NCI-H2227 (cell line): ENCODE results near the gene FNBP1.

Source experiments
- DNase-seq: peaks from one replicate; lab custom pipeline; 2025; ENCODE audit not compliant: unreplicated experiment; lab: John Stamatoyannopoulos, UW

FNBP1 gene

DNA sequence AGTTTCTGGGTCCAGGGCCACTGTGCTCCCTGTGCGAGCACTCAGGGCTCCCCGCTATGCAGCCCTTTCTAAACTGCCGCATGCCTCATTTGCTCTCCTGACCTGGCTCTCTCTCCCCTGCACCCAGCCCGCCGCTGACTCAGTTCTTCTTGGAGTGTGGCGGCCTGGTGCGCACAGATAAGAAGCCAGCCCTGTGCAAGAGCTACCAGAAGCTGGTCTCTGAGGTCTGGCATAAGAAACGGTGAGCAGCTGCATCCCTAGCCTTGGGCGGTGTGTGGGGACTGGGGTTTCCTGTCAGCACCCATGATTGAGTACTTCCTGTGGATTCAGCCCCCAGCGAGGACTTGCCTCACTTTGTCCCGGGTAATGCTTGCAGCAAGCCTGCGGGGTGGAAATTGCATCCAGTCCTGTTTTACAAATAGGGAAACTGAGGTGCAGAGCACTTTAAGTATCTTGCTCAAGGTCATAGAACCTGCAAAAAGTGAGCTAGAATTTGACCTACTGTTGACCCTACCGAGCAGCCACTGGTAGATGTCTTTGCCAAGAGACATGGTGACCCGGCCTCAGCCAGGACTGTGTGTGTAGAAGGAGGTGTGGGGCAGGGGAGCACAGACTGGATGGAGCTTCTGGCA is 179.8 kb downstream of the FNBP1 start:
- no peak for DNase-seq

DNA sequence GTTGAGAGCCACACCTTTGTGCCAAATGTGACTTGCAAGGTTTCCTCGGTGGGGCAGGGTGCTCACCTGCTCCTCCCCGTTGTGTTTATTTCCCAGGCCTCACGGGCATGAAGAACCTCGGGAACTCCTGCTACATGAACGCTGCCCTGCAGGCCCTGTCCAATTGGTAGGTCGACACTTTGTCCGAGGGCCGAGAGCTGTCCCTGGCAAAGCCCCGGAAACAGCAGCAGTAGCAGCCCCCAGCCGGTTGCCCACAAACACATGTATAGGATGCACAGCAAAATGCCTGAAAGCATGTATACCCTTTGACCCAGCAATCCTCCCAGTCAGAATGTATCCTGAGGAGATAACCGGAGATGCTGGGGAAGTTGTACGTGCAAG is 181.6 kb downstream of the FNBP1 start:
- no peak for DNase-seq

DNA sequence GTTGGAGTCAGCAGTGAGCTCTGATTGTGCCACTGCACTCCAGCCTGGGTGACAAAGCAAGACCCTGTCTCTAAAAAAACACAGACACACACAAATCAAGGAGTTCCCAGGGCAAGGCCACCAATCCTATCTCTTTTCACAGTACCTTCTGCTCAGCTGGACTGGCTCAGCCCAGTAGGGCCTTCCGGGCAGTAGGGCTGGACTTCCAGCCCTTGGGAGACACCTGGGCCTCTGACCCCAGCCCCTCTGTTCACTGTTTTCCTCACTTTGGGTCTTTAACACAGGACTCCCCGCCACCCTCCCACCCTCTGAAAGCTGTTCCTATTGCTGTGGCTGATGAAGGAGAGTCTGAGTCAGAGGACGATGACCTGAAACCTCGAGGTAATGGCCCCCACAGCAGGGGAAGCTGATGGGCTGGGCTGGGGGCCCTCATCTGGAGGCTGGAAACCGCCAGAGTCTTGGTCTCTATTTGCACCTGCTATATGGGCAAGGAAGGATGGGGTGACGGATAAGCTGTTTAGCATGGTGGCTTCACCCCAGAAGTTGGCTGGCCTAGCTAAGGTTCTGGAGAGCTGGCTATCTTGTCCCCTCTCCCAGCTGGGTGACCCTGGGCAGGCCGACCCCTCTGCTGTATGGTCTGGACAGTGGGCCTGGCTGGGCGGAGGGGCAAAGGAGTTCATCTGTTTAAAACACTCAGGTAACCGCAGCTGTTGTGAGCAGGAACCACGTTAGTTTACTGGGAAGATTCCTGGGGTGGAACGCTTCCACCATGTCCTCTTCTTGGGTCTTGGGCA is 182.1 kb downstream of the FNBP1 start:
- no peak for DNase-seq

DNA sequence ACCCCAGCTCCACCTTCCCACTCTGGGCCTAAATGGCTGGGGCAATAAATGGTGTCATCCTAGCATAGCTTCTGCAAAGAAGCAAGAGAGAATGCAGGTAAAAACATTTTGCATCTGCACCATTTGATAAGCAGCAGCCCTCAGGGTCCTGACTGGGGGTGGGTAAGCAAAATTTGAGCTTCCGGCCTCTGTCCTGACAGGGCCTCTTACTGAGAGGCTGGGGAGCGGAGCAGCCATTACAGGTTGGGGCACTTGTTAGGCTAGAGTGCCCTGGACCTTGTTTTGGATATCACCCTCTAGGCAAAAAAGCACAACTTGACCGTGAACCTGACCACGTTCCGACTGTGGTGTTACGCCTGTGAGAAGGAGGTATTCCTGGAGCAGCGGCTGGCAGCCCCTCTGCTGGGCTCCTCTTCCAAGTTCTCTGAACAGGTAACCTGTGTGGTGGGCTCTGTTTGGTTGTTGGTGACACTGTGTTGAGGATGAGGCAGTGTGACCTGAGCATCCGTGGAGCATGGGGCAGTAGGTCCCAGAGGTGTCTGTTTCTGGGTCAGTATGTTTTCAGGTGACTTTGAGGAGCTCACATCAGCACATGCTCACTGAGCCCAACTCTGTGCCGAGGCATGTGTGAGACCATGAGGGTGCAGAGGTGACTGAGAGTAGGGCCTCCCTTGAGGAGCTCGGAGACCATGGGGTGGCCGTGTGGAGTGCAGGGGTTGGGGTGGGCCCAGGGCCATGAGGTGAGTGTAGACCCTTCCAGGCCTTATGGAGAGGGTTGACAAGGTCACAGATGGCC is 184.6 kb downstream of the FNBP1 start:
- DNase-seq = no peak

DNA sequence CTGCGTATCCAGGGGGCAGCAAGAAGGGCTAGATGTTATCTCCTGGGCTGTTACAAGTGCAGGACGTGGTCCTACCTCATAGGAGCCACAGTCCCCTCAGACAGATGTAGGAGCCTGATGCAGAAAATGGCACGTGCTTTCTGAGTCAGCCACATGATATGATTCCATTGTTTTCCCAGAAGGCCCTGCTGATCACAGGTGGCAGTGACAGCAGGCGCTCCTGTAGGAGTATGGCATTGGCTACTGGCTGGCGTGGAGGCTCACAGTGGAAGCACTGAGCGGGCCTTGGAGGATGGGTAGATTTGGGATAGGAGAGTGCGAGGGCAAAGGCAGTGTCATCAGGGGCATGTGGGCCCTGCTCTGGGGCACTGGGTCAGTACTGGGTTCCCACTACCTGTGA is 185.8 kb downstream of the FNBP1 start:
- DNase-seq = no peak

DNA sequence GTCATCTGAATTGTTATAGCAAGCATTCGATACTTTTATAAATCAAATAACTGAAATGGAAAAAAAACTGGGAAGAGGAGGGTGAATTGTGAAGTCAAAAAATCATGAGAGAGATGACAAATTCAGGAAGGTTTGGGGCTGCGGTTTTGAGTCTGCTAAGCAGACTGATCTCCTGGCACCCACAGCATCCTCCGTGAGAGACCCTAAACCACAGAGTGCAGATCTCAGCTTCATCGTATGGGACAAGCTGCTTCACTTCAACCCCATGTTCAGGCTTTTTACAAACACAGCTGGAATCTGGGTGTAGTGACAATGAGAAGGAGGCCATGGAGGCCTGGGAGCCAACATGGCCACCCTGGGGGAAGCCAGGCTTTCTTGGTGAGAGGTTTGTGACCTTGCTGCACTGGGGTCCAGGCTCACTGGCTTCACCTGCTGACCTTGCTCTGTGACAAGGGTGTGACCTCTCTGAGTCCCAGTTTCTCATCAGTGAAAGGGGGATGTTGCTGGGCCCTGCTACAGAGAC is 188.3 kb downstream of the FNBP1 start:
- no peak for DNase-seq

DNA sequence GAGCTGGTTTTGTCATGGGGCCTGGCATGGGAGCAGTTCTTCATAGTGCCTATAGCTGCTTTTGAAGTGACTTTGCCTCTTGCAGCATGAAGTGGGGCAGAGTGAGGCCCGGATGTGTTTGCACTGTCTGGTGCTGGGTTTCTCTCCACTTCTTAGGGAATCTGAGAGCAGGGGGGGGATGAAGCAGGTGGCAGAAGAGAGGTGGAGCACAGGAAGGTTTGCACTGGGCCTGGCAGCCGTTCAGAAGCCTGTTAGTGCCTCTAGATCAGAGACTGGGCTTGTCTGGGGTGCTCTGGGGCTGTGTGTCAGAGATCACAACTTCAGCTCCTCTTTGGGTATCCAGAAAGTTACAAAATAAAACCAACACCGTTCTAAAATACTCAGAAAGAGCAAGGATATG is 189.4 kb downstream of the FNBP1 start:
- no peak for DNase-seq

DNA sequence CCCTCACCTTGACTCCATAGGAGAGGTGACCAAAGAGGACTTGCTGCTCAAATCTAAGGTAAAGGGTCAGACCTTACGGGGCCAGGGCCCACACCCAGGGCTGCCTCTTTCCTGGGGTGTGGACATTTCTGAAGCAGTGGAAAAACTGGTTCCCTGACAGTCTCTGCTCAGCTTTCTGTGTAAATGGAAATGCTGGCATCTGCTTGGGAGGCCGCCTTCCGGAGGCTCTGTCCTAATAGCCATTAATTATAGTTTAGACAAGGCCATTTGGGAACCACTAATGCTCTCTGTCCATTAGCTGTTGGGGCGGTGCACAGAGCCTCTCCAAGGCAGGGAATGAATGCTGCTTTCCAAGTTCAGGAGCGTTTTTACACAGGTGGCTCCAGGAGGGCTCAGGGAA is 190.4 kb downstream of the FNBP1 start:
- DNase-seq = peak; percentile 81

DNA sequence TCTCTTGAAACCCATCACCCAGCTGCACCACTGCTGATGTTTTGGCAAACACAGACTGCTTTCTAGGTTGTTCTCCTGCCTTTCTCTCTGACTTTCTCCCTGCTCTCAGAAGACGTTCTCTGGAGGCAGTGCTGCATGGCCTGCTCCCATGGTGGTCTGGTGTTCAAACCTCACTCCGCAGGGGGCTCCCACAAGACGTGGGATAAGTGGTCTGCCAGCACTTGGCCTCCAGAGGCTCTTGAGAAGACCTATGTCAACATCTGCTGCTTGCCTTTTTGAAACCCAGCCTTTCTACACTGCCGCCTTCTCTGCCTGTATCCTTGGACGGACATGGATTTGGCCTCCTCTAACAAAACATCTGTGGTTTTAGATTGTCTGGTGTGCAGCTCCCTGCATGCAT is 191.2 kb downstream of the FNBP1 start:
- DNase-seq = no peak

DNA sequence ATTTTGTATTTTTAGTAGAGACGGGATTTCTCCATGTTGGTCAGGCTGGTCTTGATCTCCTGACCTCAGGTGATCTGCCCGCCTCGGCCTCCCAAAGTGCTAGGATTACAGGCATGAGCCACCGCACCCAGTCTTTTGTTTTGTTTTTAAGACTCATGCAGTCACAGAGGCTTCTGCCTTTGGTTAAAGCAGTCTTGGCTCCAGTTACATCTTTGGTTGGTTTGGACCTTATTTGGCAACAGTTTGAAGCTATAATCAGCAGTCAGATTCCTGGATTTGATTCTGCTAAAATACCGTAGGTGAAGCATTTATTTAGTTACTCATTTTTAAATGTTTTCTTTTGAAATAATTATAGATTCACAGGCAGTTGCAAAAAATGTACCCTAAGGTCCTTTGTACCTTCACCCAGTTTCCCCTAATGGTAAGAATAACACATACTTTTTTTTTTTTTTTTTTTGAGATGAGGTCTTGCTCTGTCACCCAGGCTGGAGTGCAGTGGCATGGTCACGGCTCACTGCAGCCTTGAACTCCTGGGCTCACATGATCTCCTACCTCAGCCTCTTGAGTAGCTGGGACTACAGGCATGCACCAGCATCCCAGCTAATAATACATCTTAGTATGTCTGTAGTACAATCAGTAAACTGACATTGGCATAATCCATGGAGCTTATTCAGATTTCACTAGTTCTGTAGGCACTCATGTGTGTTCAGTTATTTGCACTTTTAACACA is 192.0 kb downstream of the FNBP1 start:
- no peak for DNase-seq

DNA sequence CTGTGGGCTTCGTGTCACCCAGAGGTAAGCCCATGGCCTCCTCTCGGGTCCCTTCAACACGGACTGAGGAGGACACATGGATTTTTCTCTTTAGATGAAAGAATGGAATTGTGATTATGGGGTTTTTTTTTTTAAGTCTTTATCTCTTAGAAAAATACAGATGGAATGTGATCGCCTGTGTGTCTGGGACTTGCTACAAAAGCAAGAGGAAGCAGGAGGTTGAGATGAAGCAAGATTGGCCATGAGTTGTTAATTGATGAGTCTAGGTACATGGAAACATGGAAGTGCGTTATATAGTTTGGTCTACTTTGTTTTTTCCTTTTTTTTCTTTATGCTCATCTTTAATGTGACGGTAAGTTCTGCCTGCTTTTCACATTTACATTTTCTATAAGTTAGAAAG is 193.1 kb downstream of the FNBP1 start:
- no peak for DNase-seq

DNA sequence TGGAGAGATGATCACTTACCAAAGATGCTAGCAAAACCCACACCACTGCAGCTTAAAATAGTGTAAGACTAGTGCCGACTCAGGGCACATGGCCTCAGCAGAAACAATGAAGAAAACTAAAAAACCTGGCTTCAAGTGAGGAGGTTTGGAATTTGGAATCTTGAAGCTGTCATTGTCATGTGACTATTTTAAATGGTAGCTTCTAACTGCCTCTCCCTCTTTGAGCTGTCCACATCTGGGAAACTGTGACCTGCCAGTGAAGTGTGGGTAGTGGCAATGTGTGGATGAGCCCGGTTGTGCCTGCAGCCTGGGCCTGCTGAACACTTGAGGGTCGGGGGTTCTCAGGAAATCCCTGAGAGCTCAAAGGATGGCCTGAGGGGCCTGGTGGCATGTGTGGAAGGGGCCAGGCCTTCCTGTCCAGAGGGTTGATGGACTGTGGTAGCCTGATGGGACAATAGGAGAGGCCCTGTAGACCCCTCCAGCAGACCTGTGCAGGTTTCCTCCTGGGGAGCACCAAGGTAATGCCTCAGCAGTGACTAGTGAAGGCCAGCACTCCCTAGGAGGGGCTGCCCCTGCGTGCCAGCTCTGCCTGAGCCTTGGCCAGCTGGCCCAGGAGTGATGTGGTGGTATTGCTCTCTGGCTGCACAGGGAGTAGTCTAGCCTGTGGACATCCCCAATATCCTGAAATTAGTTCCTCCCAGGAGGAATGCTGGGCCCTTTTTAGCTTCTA is 194.1 kb downstream of the FNBP1 start:
- DNase-seq = no peak

DNA sequence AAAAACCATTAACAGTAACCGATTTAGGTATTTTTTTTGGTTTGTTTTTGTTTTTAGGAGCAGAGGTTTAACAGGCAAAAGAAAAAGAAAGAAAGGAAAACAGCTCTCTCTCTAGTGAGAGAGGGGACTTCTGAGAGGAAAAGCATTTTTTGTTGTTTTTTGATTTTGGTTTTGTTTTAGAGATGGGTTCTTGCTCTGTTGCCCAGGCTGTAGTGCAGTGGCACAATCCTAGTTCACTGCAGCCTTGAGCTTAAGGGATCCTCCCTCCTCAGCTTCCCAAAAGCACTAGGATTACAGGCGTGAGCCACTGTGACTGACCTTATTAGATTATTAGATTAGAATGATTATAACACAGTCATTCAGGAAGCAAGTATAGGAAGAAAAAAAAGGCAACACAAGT is 197.6 kb downstream of the FNBP1 start:
- no peak for DNase-seq

DNA sequence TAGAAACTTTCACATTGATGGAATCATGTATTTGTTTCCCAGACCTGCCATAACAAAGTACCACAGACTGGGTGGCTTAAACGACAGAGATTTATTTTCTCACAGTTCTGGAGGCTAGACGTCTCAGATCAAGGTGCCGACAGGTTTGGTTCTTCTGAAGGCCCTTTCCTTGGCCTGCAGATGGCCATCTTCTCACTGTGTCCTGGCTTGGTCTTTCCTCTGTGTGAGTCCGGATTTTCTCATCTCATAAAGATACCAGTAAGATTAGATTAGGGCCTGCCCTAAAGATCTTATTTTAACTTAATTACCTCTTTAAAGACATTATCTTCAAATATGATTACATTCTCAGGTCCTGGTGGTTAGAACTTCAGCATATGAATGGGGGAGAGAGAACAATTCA is 201.9 kb downstream of the FNBP1 start:
- no peak for DNase-seq

DNA sequence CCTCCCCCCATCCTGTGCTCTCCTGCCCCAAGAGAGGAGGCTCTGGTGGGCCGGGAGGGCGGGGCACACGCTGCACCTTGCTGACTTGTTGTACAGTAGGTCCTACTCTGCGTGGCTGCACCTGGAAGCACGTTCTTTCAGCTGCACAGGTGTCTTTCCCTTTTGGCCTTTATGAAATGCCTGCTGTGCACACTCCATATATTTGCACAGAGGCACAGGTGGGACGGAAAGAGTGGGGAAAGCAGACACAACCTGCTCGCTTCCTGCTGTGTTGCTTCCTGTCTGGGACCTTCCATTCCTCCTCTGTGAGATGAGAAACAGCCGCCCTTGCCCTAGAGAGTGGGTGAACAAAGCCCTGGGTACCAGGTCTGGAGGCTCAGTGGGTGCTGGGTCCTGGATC is 203.0 kb downstream of the FNBP1 start:
- no peak for DNase-seq

DNA sequence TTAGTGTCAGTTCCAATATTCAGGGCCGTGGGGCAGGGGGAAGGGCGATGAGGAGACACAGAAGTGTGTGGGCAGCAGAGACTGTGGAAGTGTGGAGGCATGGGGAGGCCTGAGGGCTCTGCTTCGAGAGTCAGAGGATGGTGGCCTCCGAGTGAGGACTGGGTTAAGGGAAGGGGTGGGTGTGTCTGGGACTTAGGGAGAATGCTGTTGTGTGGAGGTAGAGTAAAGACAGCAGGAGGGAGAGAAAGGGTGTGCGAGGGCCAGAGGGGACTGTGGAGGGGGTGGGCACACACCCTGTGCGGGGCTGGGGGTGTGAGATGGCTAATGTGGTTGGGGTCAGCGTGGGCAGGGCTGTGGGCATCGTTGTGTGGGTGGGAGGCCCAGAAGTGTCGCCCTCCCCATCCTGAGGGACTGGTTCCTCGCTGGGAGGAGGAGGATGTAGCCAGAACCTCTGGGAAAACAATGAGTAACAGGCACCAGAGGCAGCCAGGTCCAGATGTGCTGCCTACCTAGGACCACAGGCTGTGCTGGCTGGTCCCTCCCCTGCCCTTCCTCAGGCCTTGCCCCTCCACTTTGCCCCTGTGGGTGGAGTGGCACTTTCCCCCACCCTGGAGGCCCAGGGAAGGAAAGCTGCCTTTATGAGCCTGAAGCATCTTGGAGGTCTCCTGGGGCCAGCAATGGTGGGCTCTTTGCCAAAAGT is 203.5 kb downstream of the FNBP1 start:
- no peak for DNase-seq

DNA sequence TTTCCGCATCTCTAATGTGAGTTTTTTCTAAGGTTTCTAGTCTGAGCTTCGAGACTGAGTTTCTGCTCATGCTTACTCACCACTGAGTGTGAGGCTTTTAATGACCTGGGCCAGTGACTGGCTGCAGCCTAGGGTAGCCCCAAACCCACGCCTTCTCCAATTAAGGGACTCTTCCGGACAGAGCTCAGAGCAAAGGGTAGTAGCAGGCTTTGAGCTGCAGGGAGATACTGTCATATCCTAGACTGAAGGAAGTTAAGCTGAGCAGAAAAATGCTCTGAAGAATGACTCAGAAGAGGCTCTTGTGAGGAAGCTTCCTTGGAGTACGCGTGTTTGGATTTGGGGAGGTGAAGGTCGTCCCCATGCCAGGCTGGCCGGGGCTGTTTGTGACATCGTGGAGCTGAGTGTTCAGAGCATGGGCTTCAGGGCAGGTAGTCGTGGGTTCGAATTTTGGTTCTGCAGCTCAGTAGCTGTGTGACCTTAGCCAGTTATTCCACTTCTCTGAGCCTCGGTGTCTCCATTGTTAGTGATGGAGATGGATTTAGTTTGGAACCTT is 204.2 kb downstream of the FNBP1 start:
- no peak for DNase-seq
